Glutamatergic neuron (in vitro differentiated cells): ENCODE results near the gene UBC. TPM values are rescaled to one million over a fixed set of nuclear protein-coding genes. Genes with fewer than 3 reads are reported as not detected.
"Not testable (repeated sequence)": the region's sequence is repeated elsewhere in the genome, so short reads cannot be mapped to it uniquely, and the experiment has no call there.

Source experiments
- DNase-seq: peaks from one replicate; pipeline ENCODE4 v3.0.0; 2022
- H3K27ac Mint-ChIP-seq: one replicate; pipeline ENCODE4 v1.8.0; 2020; ENCODE audit warnings: mild to moderate bottlenecking, mixed read lengths, inconsistent platforms; ENCODE audit not compliant: unreplicated experiment
- H3K27me3 Mint-ChIP-seq: one replicate; pipeline ENCODE4 v1.8.0; 2020; ENCODE audit warnings: mild to moderate bottlenecking, moderate library complexity, mixed read lengths, inconsistent platforms; ENCODE audit not compliant: unreplicated experiment
- H3K36me3 Mint-ChIP-seq: one replicate; pipeline ENCODE4 v1.8.0; 2020; ENCODE audit warnings: mild to moderate bottlenecking, mixed read lengths, inconsistent platforms; ENCODE audit not compliant: unreplicated experiment
- H3K4me1 Mint-ChIP-seq: one replicate; pipeline ENCODE4 v1.8.0; 2020; ENCODE audit warnings: mild to moderate bottlenecking, low read depth, mixed read lengths, inconsistent platforms; ENCODE audit not compliant: unreplicated experiment
- H3K4me3 Mint-ChIP-seq: one replicate; pipeline ENCODE4 v1.8.0; 2020; ENCODE audit warnings: mild to moderate bottlenecking, mixed read lengths, inconsistent platforms; ENCODE audit not compliant: unreplicated experiment
- H3K9me3 Mint-ChIP-seq: one replicate; pipeline ENCODE4 v1.8.0; 2020; ENCODE audit warnings: mild to moderate bottlenecking, moderate library complexity, mixed read lengths, inconsistent platforms; ENCODE audit not compliant: unreplicated experiment
- CTCF ChIP-seq: fragments of 200-600 bp; sonication (generic); IDR thresholded peaks from one replicate; pipeline ENCODE4 v1.5.0; 2021; ENCODE audit not compliant: partially characterized antibody, unreplicated experiment
- total RNA-seq: library from RNA; stranded (reverse); fragmentation: NEBNext Ultra II Directional; extraction: Animal tissue kit (Norgen Biotek cat#: 25700); gene quantifications from one replicate; pipeline ENCODE4 v1.2.1, GENCODE V29; 2021; ENCODE audit not compliant: unreplicated experiment

The UBC gene
- total RNA-seq, 1 donor from 2014 or later: 966 TPM

DNA sequence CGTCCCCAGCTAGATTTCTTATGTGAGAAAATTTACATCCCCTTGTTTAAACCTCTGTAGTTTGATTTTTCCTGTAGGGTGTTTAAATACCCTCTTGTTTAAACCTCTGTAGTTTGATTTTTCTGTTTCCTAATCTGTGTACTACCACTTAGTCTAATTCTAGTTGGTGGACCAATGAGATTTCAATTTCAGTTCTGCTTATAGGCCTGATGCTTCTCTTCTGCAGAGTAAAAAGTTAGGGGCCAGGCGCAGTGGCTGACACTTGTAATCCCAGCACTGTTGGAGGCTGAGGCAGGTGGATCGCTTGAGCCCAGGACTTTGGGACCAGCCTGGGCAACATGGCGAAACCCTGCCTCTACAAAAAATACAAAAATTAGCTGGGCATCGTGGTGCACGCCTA, 11.5 kb downstream of the UBC start:
- no peaks in the 10 kb centered on the region for H3K9me3 Mint-ChIP-seq
- peaks cover 3% of the 10 kb centered on the region for H3K27me3 Mint-ChIP-seq
- H3K27ac Mint-ChIP-seq: no peak overlapping the region
- no peak for DNase-seq
- no peak for TF ChIP-seq CTCF
- H3K4me1 Mint-ChIP-seq: peaks cover 16% of the 10 kb centered on the region
- no peaks in the 10 kb centered on the region for H3K36me3 Mint-ChIP-seq
- no peak overlapping the region for H3K4me3 Mint-ChIP-seq

- Mint-ChIP-seq H3K9me3 (peaks cover 2% of the 10 kb centered on the region), H3K36me3 (no peaks in the 10 kb centered on the region), H3K27me3 (peaks cover 3% of the 10 kb centered on the region)
These were observed 13.4 kb downstream of the UBC start for GRCh38 chr12:124901003-124901402.

DNA sequence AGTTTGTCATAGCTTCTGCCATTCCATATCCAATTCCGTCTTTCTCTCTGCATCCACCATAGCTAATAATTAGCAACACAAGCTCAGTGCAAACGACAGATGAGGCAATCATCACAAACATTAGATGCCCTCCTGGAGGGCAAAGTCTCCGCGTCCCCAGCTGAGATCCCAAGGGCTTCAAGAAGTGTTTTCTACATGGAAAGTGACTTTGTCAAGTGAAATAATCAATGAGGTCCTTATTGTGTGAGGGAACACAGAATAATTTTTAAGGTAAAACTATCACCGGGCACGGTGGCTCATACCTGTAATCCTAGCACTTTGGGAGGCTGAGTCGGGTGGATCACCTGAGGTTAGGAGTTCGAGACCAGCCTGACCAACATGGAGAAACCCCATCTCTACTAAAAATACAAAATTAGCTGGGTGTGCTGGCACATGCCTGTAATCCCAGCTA, 14.1 kb downstream of the UBC start:
- not testable (repeated sequence) for H3K9me3 Mint-ChIP-seq, H3K36me3 Mint-ChIP-seq, H3K27me3 Mint-ChIP-seq, DNase-seq, H3K4me3 Mint-ChIP-seq, H3K27ac Mint-ChIP-seq
- H3K4me1 Mint-ChIP-seq: peaks cover 11% of the 10 kb centered on the region

More at GRCh38 chr12:124901003-124901402, 13.4 kb downstream of the UBC start:
- Mint-ChIP-seq H3K4me1 (peaks cover 11% of the 10 kb centered on the region), H3K4me3 (no peak overlapping the region), H3K27ac (no peak overlapping the region)
- DNase-seq: no peak
- TF ChIP-seq CTCF: no peak

DNA sequence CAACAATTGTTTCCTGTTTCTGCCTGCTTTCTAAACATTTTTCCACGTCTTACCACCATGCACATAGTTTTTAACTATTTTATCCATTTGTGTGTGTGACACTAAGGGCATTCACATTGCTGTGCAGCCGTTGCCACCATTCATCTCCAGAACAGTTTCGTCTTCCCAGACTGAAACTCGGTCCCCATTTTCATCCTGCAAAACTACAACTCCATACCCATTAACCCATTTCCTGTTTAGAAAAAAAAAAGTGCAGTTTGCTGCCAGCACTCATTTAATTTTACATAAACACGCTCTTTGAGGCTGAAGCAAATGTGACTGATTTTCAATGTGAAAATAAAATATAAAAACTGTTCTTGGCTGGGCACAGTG, 15.5 kb downstream of the UBC start:
- Mint-ChIP-seq H3K4me1 (peaks cover 4% of the 10 kb centered on the region), H3K4me3 (peak overlapping the region; percentile 28), H3K36me3 (no peaks in the 10 kb centered on the region), H3K27ac (no peak overlapping the region), H3K27me3 (peaks cover 3% of the 10 kb centered on the region), H3K9me3 (peaks cover 2% of the 10 kb centered on the region)
- no peak for TF ChIP-seq CTCF
- no peak for DNase-seq

- Mint-ChIP-seq H3K4me1 (peaks cover 4% of the 10 kb centered on the region), H3K27ac (no peak overlapping the region), H3K36me3 (no peaks in the 10 kb centered on the region), H3K4me3 (no peak overlapping the region), H3K27me3 (peaks cover 3% of the 10 kb centered on the region), H3K9me3 (peaks cover 2% of the 10 kb centered on the region)
- peak; percentile 22 for DNase-seq
- TF ChIP-seq CTCF: no peak
These were observed 16.1 kb downstream of the UBC start for GRCh38 chr12:124898200-124898922.
